ENCODE measurements around the gene TEX19.
"Not testable (repeated sequence)": the region's sequence is repeated elsewhere in the genome, so short reads cannot be mapped to it uniquely, and the experiment has no call there.

Gene TEX19

DNA sequence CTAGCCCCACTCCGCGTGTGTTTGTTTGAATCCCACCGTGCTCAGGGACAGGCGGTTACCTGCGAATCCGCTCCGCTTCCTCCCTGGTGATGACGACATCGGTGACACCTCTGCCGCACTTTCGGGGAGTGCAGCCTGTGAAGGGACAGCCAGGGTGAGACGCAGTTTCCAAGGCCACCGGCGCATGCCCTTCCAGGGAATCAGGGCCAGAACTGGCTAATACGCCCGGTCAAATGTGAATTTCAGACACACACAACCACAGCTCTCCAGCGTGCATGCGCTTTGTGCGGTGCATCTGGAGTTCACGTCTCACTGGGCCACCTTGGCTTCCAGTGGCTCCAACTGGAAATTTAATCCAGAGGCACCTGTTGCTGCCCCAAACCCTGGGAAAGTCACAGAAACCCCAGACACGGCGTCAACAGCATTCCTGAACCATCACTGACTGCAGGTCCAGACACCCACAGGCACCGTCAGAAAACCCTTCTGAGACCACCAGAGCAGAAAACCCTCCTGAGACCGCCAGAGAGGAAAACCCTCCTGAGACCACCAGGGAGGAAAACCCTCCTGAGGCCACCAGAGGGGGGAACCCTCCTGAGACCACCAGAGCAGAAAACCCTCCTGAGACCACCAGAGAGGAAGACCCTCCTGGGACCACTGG, 52.5 kb downstream of the TEX19 start:
- no peak for DNase-seq (ENCODE audit: low read depth)

DNA sequence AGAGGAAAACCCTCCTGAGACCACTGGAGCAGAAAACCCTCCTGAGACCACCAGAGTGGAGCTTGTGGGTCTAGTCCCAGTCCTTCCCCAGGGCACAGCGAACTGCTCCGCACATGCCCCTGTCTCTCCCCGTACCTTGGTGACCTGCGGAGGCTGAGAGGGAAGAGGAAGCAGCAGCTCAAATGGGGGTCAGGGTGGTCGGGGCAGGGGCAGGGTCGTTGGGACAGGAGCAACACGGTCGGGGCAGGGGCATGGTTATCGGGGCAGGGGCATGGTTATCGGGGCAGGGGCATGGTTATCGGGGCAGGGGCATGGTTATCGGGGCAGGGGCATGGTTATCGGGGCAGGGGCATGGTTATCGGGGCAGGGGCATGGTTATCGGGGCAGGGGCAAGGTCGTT, 53.0 kb downstream of the TEX19 start:
- not testable (repeated sequence) for DNase-seq (ENCODE audit: low read depth)

DNA sequence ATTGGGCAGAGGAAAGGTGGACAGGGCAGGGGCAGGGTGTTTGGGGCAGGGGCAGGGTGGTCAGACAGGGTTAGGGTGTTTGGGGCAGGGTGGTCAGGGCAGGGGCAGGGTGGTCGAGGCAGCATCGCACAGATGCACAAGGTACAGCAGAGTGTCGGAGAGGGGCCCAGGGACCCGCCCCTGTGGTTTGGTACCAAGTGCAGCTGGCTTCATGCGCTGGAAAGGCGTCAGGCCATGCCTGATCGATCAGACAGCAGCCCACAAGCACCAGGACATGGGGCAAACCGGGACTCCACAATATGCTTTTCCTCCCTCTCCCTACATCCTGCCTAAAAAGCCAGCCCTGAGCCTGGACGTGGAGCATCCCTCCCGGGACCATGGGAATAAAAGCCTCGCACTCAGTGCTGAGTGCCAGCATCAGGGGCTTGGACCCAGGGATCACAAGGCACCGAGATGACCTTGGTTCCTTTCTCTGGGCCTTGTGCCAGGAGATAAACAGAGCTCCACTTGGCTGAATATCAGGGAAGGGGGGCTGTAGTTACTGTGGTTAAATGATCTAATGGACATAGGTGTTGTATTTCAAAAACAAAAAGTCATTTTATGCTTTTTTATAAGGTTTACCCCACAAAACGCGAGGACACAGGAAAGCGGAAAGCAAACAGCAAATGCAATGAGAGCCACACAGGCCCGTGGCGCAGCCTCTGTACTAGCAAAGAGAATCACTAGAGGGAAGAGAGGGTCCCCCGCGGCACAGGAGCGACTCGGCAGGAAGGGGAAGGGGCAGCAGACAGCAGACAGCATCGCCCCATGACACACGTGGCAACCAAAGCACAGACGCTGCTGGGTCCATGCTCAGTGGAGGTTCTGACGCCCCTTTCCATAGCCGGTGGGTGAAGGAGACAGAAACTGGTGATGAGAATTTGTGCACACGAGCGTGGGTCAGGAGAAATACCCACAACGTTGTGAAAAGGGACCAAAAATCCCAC, 53.8 kb downstream of the TEX19 start:
- DNase-seq (ENCODE audit: low read depth), result no peak
